GM10266 (cell line): ENCODE results near the gene PBX1.

Source experiments
- DNase-seq: peaks from one replicate; pipeline ENCODE4 v3.0.0; 2012; ENCODE audit errors: extremely low spot score
- CTCF ChIP-seq: IDR thresholded peaks from 2 replicates; pipeline ENCODE4 v1.5.1; 2012; ENCODE audit warnings: mild to moderate bottlenecking, low read depth; ENCODE audit not compliant: control insufficient read depth, insufficient read depth; ENCODE audit errors: missing control alignments

Gene PBX1

GRCh38 chr1:164720440-164721227, 161.7 kb downstream of the PBX1 start:
- no peak for DNase-seq
- TF ChIP-seq CTCF, result no peak

DNA sequence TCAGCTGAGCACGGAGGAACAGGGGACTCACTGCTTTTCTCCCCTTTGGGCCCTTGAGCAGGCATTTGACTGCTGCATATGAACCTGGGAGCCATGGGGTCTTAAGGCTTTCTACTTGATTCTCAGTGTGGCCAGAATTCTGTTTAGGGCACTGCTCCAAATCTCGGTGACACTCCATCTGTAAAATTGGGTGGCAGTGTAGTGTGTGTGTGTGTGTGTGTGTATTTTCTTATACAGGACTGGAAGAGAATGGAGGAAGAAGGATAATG, 162.2 kb downstream of the PBX1 start:
- DNase-seq, result no peak
- no peak for TF ChIP-seq CTCF

GRCh38 chr1:164723296-164723798, 164.4 kb downstream of the PBX1 start:
- no peak for DNase-seq
- TF ChIP-seq CTCF, result no peak

DNA sequence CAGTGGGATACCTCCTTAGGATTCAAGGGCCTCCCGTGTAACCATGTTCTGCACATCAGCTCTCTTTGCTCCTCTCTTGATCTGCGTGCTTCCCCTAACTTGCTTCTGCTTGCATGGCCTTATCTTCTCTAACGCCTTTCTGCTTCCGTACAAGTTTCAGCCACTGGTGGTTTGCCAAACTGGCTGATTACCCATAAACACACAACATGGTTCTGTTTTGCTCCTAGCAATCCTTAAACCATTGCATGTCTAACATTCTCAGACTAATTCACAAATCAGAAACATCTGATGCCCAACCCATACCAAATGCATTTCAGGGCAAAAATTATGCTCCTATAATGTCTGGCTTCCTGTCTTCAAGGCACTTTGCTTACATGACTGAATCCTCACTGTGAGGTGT, 166.4 kb downstream of the PBX1 start:
- TF ChIP-seq CTCF, result no peak

DNA sequence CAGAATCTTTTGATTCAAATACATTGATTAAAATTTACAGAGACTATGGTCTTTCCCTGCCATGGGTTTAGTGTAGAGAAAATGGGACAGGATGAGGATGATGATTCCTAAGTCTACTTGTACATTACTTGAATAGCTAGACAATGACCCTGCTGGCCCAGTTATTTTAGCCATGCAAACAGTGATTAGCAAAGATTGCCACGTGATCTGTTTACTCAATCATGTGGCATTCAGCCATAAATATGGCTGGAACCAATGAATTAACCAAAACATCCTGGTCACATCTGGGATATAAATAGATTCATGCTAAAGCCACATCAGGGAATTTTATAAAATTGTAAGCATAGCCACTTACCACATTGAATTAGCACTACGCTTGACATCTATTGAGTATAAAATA, 167.3 kb downstream of the PBX1 start:
- no peak for DNase-seq

More for the DNA sequence above, 166.4 kb downstream of the PBX1 start:
- no peak for DNase-seq

GRCh38 chr1:164728719-164729118, 169.7 kb downstream of the PBX1 start:
- no peak for DNase-seq
- TF ChIP-seq CTCF, result no peak

More for the DNA sequence above, 167.3 kb downstream of the PBX1 start:
- no peak for TF ChIP-seq CTCF

GRCh38 chr1:164731161-164731876, 172.3 kb downstream of the PBX1 start:
- DNase-seq, result no peak
- no peak for TF ChIP-seq CTCF
